ENCODE results near the gene RGMB.

Gene RGMB

GRCh38 chr5:98786191-98786853 lies 12.9 kb downstream of the RGMB start:
- no peak for DNase-seq

DNA sequence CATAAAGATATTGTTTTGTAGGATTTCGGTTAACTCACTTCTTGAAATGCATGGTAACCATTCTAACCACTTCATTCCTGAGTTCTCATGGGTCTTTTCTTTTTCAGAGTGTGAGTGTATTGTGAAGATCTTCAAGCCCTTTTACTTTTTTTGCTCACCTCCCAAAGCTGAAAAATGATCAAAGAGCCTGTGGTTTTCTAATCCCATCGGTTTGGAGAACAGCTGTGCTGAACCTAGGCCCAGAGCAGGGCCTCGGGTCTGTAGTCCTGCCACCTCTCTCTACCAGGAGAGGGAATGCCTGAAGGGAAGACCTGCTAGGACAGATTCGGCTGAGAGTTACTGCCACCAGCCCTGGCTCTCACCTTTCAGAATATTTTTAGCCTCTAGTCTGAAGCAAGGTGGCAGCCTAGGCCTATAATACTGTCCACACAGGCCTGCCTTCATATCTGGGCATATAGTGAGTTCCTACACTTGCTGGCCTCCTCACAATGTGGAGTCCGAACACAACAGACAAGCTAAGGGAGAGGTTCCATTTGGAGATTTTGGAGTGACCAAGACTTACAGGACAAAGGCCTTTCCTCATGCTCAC lies 13.8 kb downstream of the RGMB start:
- DNase-seq: no peak

DNA sequence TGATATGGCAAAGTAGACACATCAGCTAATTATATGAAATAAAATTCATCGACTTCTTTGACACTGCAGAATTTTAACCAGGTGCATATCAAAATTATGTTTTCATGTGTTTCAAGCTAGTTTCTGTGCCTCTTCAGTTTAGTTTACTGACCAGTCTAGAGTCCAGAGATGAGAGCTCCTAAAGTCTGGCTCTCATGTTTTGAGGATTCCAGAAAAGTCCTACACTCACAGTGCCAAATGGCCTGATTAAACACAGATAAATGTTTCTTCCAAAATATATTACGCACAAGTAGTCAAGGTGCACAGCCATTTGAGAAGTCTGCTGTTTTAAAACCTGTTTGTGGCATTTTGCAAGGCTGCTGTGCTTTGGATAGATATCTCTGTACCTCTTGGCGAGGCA lies 15.6 kb downstream of the RGMB start:
- no peak for DNase-seq

DNA sequence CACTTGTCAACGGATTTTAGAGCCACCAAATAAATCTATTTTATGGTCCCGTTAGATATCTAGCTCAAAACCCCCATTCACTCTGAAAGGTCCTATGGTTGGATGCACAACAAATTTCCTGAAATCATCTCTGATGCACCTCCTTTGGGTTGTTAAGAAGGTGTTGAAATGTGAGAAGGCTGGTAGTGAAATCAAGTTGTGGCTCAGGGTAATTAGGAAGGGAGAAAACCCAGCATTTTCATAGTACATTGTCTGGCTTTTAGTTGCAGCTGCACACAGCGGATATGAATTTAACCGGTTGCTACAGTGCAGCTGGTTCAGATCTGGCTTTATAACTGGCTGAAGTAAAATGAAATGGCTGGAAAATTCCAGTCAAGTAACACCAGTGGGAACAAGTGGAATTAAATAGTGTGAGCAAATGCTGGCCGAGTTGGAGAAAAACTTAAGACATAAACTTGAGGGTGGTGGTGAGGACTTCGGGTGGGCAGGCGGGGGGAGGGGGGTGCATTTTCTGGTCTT lies 17.6 kb downstream of the RGMB start:
- DNase-seq: no peak

DNA sequence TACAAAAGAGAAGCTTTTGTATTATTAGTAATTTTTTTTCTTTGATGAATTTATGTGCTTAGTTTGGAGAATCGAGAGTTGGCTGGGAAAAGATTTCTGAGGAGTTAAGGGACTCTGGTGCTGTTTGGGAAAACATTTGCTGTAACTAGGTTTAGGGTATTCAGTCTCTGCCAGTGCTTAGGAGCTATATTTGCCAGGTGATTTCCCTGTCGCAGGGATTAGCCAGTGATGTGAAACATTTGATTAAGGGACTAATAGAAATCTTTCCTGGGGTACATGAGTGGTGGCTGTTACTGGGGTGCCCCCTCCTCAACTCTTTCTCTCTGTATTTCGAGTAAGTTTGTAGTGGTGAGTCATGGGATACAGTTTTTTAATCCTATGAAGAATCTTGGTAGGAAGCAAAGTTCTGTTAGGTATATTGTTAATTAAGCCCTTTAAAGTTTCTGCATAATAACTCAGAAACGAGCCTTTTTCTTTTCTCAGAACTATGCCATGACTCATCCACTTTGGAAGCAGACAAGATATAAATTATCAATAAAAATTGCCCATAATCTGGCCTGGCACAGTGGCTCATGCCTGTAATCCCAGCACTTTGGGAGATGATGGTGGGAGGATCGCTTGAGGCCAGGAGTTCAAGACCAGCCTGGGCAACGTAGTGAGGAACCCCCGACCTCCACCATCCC lies 18.6 kb downstream of the RGMB start:
- DNase-seq: no peak

DNA sequence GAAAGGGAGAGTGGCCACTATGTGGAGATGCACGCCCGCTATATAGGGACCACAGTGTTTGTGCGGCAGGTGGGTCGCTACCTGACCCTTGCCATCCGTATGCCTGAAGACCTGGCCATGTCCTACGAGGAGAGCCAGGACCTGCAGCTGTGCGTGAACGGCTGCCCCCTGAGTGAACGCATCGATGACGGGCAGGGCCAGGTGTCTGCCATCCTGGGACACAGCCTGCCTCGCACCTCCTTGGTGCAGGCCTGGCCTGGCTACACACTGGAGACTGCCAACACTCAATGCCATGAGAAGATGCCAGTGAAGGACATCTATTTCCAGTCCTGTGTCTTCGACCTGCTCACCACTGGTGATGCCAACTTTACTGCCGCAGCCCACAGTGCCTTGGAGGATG lies 19.8 kb downstream of the RGMB start:
- no peak for DNase-seq

DNA sequence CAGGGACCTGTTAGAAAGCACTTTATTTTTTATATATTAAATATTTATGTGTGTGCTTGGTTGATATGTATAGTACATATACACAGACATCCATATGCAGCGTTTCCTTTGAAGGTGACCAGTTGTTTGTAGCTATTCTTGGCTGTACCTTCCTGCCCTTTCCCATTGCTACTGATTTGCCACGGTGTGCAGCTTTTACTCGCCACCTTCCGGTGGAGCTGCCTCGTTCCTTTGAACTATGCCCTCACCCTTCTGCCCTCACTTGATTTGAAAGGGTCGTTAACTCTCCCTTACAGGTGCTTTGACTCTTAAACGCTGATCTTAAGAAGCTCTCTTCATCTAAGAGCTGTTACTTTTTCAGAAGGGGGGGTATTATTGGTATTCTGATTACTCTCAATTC lies 20.5 kb downstream of the RGMB start:
- DNase-seq: no peak

DNA sequence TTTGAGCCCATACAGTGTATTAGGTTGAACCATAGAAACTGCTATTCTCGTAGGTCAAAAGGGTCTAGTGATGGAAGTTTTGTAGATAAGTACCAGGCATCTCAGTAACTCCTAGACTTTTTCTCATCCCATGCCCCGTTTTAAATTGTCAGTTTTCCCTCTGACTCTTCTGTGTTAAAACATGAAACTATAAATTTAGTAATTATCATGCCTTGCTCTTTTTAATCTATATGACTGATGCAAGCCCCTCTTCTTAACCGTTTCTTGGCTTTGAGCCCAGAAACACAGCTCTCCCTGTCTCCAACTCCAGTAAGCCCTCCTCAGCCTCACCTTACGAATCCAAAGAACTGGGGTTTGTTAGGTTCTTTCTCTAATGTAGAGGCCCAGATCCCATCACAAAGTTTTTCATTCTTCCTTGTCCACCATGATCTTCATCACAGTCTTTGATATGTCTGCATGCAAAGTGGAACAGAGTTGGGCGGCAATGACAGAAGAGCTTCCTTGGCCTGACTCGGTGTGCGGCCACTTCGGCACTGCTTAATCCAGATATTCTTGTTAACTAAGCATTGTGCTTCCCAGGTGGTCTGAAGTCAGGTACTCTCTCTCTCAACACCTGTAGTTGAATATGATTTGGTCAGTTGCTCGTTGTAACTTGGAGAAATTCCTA lies 21.1 kb downstream of the RGMB start:
- DNase-seq: no peak

DNA sequence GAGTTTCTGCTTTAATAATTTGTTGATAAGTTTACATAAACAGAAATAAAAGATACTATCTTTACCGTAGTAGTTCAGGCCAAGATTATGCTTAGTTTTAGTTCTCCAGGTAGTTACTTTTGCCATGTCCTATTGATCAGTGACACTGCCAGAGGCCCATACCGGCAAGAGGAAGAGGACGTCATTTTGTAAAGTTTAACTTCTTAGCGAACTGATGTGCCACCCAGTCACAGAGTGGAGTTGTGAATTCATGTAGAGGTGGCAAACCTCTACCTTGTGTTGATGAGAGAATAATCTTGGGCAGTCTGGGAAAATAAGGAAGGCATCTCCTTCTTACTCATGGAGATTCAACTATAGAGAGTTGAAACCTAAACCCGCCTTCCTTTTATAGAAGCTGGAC lies 21.8 kb downstream of the RGMB start:
- no peak for DNase-seq

DNA sequence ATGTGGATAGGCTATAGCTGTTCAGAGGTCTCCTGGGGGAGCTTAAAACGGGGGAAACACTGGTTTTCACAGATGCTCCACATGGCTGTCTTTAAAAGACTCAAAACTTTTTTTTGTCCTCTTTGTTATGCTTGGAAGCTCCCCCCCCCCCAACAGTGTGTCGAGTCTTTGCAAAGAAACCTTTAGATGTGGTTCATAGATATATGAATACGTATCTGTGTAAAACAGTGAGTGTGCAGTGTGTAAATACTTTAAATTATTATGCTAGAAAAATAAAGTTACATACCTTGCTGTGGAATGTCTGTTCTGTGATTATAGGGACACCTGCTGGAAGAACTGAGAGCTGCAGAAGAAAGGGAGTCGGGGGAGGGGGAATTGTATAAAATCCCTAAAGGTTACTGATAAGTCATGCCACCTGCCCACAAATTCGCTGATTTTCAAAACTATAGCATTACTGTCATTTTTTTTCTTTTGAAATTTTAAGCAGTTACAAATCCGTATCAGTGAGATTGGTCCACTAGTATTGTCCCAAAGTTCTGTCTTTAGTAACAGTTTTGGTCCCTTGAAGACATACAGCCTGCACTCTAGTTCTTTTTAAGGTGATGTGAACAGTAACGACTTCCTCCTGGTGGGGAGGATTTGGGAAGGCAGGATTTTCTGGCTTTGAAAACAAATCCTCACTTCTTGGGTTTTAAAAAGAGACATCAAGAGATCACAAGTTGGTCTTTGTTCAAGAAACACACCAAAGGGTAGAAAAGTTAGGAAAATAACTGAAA lies 22.9 kb downstream of the RGMB start:
- DNase-seq: peak; percentile 41

- DNase-seq: no peak
Observed at GRCh38 chr5:98798371-98798770, 24.9 kb downstream of the RGMB start.

- DNase-seq: no peak
Observed at GRCh38 chr5:98798847-98799246, 25.4 kb downstream of the RGMB start.

- DNase-seq: no peak
Observed at GRCh38 chr5:98804066-98804465, 30.6 kb downstream of the RGMB start.

DNA sequence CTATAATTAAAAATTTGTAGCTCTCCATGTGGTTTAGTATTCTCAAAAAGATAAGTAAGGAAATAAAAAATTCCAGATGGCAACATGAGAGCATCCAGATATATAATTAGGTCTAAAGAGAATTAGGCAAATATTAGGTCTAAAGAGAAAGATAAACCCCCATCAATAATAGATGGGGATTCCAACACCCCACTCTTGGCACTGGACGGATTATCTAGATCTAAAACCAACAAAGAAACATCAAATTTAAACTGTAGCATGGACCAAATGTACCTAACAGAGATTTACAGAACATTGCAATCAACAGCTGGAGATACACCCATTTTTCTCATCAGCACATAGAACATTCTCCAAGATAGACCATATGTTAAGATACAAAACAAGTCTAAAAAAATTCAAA lies 31.6 kb downstream of the RGMB start:
- no peak for DNase-seq

DNA sequence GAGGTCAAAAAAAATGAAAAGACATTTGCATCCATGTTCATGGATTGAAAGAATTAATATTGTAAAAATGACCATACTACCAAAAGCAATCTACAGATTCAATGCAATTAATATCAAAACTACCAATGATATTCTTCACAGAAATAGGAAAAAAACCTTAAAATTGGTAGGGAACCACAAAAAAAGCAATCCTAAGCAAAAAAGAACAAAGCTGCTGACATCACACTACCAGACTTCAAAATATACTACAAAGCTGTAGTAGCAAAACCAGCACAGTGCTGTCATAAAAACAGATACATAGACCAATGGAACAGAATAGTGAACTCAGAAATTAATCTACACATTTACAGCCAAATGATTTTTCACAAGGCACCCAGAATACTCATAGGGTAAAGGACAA lies 34.3 kb downstream of the RGMB start:
- no peak for DNase-seq

GRCh38 chr5:98810206-98810605 lies 36.7 kb downstream of the RGMB start:
- DNase-seq: no peak

DNA sequence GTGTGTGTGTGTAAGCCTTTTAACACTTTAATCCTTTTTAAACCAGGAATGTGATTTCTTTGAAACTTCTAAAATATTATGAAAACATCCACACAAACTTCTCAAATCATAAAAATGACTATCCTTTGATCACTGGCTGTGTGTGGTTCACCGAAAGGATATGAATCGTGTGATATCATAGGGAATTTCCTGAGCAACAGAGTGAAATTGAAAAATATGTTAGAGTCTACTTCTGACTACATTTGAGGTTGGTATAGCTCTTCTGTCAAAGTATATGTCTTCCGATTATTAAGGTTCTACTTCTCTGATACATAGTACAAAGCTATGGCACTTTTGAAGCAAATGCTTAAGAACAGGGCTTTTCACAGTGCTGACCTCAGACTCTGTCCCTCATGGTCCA lies 40.3 kb downstream of the RGMB start:
- no peak for DNase-seq

- DNase-seq: no peak
Observed at GRCh38 chr5:98816582-98817222, 43.2 kb downstream of the RGMB start.

GRCh38 chr5:98825582-98826375 lies 52.3 kb downstream of the RGMB start:
- no peak for DNase-seq

GRCh38 chr5:98827161-98827560 lies 53.7 kb downstream of the RGMB start:
- no peak for DNase-seq

- no peak for DNase-seq
Observed at GRCh38 chr5:98827588-98828284, 54.3 kb downstream of the RGMB start.

Data from central memory CD4-positive, alpha-beta T cell (primary cell).